ENCODE data around the gene GGA3. TPM values are rescaled to one million over a fixed set of nuclear protein-coding genes. Genes with fewer than 3 reads are reported as not detected.
"Not testable (repeated sequence)": the region's sequence is repeated elsewhere in the genome, so short reads cannot be mapped to it uniquely, and the experiment has no call there.

GGA3 gene
- total RNA-seq, 1 experiment from 2014 or later, result 61.6 TPM

DNA sequence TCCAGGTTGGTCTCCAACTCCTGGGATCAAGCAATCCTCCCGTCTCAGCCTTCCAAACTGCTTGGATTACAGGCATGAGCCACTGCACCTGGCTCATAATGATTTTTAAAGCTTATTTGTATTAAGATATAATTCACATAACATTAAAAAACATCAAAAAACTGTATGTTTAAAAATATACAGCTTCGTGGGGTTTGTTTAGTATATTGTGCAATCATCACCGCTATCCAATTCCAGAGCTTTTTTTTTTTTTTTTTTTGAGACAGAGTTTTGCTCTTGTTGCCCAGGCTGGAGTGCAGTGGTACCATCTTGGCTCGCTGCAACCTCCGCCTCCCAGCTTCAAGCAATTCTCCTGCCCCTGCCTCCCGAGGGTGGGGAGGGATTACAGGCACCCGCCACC is 38.9 kb upstream of the GGA3 start:
- TF ChIP-seq POLR2AphosphoS5 (IDR thresholded peaks at IDR 0.05; ENCODE audit: low read depth, low read length) (no peak), SIN3A (IDR thresholded peaks at IDR 0.05; ENCODE audit: borderline replicate concordance, insufficient read depth, low read depth, low read length) (no peak), TCF7L2 (IDR thresholded peaks at IDR 0.05; ENCODE audit: low read depth, low read length) (no peak)
- TF ChIP-seq, protein P1, sequence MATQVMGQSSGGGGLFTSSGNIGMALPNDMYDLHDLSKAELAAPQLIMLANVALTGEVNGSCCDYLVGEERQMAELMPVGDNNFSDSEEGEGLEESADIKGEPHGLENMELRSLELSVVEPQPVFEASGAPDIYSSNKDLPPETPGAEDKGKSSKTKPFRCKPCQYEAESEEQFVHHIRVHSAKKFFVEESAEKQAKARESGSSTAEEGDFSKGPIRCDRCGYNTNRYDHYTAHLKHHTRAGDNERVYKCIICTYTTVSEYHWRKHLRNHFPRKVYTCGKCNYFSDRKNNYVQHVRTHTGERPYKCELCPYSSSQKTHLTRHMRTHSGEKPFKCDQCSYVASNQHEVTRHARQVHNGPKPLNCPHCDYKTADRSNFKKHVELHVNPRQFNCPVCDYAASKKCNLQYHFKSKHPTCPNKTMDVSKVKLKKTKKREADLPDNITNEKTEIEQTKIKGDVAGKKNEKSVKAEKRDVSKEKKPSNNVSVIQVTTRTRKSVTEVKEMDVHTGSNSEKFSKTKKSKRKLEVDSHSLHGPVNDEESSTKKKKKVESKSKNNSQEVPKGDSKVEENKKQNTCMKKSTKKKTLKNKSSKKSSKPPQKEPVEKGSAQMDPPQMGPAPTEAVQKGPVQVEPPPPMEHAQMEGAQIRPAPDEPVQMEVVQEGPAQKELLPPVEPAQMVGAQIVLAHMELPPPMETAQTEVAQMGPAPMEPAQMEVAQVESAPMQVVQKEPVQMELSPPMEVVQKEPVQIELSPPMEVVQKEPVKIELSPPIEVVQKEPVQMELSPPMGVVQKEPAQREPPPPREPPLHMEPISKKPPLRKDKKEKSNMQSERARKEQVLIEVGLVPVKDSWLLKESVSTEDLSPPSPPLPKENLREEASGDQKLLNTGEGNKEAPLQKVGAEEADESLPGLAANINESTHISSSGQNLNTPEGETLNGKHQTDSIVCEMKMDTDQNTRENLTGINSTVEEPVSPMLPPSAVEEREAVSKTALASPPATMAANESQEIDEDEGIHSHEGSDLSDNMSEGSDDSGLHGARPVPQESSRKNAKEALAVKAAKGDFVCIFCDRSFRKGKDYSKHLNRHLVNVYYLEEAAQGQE (IDR thresholded peaks at IDR 0.05; ENCODE audit: insufficient read depth in 1 of 2, low read depth in 2 of 2, low read length in 1 of 2), result no peak
- TF ChIP-seq, protein P2, sequence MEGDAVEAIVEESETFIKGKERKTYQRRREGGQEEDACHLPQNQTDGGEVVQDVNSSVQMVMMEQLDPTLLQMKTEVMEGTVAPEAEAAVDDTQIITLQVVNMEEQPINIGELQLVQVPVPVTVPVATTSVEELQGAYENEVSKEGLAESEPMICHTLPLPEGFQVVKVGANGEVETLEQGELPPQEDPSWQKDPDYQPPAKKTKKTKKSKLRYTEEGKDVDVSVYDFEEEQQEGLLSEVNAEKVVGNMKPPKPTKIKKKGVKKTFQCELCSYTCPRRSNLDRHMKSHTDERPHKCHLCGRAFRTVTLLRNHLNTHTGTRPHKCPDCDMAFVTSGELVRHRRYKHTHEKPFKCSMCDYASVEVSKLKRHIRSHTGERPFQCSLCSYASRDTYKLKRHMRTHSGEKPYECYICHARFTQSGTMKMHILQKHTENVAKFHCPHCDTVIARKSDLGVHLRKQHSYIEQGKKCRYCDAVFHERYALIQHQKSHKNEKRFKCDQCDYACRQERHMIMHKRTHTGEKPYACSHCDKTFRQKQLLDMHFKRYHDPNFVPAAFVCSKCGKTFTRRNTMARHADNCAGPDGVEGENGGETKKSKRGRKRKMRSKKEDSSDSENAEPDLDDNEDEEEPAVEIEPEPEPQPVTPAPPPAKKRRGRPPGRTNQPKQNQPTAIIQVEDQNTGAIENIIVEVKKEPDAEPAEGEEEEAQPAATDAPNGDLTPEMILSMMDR (IDR thresholded peaks at IDR 0.05), result no peak
- Histone ChIP-seq H3K4me3 (ENCODE audit: low read depth in 2 of 2, low read length in 2 of 2) (no peak overlapping the region), H3K36me3 (ENCODE audit: control insufficient read depth, insufficient read depth, low read length) (no peaks in the 10 kb centered on the region), H3K27me3 (ENCODE audit: control insufficient read depth, insufficient read depth, low read length) (no peaks in the 10 kb centered on the region), H3K27ac (ENCODE audit: low read length) (no peak overlapping the region), H3K9me3 (ENCODE audit: control insufficient read depth, insufficient read depth, low read depth, low read length) (no peaks in the 10 kb centered on the region), H3K4me1 (ENCODE audit: control insufficient read depth, insufficient read depth, low read length) (no peaks in the 10 kb centered on the region)
- no peak for ATAC-seq
- BruUV-seq (replicated peaks), result no TSS peak
- in situ Hi-C loops (cut with HindIII; ENCODE audit: low pct_unique_long_range_greater_than_20kb, low sequenced_read_pairs), result no loop called here
- POLR2A ChIA-PET, result interaction anchor here (0.6 kb wide), 1 partner anchor 500 kb away, joined by 4 read pairs; no protein-coding TSS in a partner anchor
- intact Hi-C loops (cut with micrococcal nuclease; ENCODE audit: unreplicated experiment), result no loop called here
- no peak for DNase-seq (ENCODE audit: low read depth, low spot score)
- CTCF ChIA-PET, result no interaction called here

DNA sequence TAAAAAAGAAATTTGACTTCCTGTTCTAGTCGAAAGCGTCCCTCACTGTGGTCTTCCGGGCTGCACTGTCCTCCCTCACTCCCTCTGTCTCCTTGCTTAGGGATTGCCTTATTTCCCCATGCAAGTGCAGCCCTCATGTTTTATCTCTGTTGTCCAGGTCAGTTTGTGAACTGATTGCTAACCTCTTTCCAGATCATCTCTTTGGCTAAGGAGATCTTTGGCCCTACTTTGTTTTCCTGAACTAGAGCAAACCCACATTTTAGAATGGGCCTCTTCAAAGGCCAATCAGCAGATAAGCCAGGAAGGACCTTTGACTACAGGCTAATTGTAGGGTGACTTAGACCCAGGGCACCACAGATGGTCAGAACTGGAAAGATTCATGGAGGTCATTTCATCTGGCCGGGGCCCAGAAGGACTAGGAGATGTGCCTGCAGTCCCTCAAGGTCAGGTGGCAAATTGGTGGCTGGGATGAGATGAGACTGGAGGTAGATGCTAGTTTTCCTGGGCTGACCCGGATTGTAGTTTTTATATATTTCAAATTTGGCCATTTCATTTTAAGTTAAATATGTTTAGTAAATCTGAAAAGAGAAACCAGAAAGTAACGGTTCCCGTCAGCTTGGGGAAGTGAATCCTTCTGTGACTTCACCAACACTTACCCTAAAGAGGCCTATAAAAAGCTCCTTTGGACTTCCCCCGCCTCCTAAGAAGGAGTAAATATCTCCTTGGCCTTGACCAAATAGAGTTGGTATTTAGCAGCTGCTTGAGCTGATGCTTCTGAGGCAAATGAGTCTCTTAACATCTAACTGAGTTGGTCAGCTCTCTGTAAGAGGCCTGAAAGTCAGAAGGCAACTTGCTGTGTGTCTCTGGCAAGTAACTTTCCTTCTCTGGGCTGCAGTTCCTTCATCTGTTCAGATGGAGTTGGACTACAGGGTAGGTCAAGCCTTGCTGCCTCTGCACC is 34.1 kb upstream of the GGA3 start:
- in situ Hi-C loops (cut with HindIII; ENCODE audit: low pct_unique_long_range_greater_than_20kb, low sequenced_read_pairs) (no loop called here), intact Hi-C loops (cut with micrococcal nuclease; ENCODE audit: unreplicated experiment) (no loop called here)
- DNase-seq (ENCODE audit: low read depth, low spot score) (no peak), ATAC-seq (no peak)
- no peak for TF ChIP-seq POLR2AphosphoS5 (IDR thresholded peaks at IDR 0.05; ENCODE audit: low read depth, low read length)
- TF ChIP-seq, protein P2 (IDR thresholded peaks at IDR 0.05), result no peak
- TF ChIP-seq TCF7L2 (IDR thresholded peaks at IDR 0.05; ENCODE audit: low read depth, low read length), result no peak
- TF ChIP-seq, protein P1 (IDR thresholded peaks at IDR 0.05; ENCODE audit: insufficient read depth in 1 of 2, low read depth in 2 of 2, low read length in 1 of 2), result no peak
- TF ChIP-seq SIN3A (IDR thresholded peaks at IDR 0.05; ENCODE audit: borderline replicate concordance, insufficient read depth, low read depth, low read length), result no peak
- Histone ChIP-seq H3K4me1 (ENCODE audit: control insufficient read depth, insufficient read depth, low read length) (no peaks in the 10 kb centered on the region), H3K9me3 (ENCODE audit: control insufficient read depth, insufficient read depth, low read depth, low read length) (no peaks in the 10 kb centered on the region), H3K4me3 (ENCODE audit: low read depth in 2 of 2, low read length in 2 of 2) (no peak overlapping the region), H3K27me3 (ENCODE audit: control insufficient read depth, insufficient read depth, low read length) (no peaks in the 10 kb centered on the region), H3K36me3 (ENCODE audit: control insufficient read depth, insufficient read depth, low read length) (no peaks in the 10 kb centered on the region), H3K27ac (ENCODE audit: low read length) (no peak overlapping the region)
- BruUV-seq (replicated peaks), result no TSS peak
- POLR2A ChIA-PET, result interaction anchor here (1.0 kb wide), 1 partner anchor 11 kb away, joined by 3 read pairs; no protein-coding TSS in a partner anchor
- CTCF ChIA-PET, result interaction anchor here (0.5 to 0.7 kb wide), 4 partner anchors 21 to 453 kb away, joined by 3 to 5 read pairs (median 4); no protein-coding TSS in a partner anchor

DNA sequence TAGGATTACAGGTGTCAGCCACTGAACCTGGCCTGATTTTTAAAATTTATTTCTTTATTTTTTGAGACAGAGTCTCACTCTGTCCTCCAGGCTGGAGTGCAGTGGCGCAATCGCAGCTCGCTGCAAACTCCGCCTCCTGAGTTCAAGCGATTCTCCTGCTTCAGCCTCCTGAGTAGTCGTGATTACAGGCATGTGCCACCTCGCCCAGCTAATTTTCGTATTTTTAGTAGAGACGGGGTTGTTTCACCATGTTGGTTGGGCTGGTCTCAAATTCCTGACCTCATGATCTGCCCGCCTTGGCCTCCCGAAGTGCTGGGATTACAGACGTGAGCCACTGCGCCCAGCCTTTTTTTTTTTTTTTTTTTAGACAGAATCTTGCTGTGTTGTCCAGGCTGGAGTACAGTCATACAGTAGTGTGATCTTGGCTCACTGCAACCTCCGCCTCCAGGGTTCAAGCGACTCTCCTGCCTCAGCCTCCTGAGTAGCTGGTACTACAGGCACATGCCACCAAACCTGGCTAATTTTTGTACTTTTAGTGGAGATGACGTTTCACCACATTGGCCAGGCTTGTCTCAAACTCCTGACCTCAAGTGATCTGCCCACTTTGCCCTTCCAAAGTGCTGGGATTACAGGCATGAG is 31.5 kb upstream of the GGA3 start:
- DNase-seq (ENCODE audit: low read depth, low spot score); H3K27me3 ChIP-seq (ENCODE audit: control insufficient read depth, insufficient read depth, low read length); H3K27ac ChIP-seq (ENCODE audit: low read length); in situ Hi-C loops (cut with HindIII; ENCODE audit: low pct_unique_long_range_greater_than_20kb, low sequenced_read_pairs); H3K4me3 ChIP-seq (ENCODE audit: low read depth in 2 of 2, low read length in 2 of 2); POLR2A ChIA-PET; BruUV-seq (replicated peaks); H3K9me3 ChIP-seq (ENCODE audit: control insufficient read depth, insufficient read depth, low read depth, low read length); intact Hi-C loops (cut with micrococcal nuclease; ENCODE audit: unreplicated experiment); H3K4me1 ChIP-seq (ENCODE audit: control insufficient read depth, insufficient read depth, low read length); ATAC-seq; H3K36me3 ChIP-seq (ENCODE audit: control insufficient read depth, insufficient read depth, low read length): not testable (repeated sequence)
- CTCF ChIA-PET, result interaction anchor here (0.8 kb wide), 1 partner anchor 321 kb away, joined by 8 read pairs; no protein-coding TSS in a partner anchor

All from Panc1 (cell line).